ENCODE results near the gene LMAN2. TPM values are rescaled to one million over a fixed set of nuclear protein-coding genes. Genes with fewer than 3 reads are reported as not detected.
"Not testable (repeated sequence)": the region's sequence is repeated elsewhere in the genome, so short reads cannot be mapped to it uniquely, and the experiment has no call there.

Gene LMAN2
- total RNA-seq, 5 donors from 2014 or later (not counting 1 experiment from before 2014, with no cell fraction given) = 67.2 to 122 (median 106) TPM

DNA sequence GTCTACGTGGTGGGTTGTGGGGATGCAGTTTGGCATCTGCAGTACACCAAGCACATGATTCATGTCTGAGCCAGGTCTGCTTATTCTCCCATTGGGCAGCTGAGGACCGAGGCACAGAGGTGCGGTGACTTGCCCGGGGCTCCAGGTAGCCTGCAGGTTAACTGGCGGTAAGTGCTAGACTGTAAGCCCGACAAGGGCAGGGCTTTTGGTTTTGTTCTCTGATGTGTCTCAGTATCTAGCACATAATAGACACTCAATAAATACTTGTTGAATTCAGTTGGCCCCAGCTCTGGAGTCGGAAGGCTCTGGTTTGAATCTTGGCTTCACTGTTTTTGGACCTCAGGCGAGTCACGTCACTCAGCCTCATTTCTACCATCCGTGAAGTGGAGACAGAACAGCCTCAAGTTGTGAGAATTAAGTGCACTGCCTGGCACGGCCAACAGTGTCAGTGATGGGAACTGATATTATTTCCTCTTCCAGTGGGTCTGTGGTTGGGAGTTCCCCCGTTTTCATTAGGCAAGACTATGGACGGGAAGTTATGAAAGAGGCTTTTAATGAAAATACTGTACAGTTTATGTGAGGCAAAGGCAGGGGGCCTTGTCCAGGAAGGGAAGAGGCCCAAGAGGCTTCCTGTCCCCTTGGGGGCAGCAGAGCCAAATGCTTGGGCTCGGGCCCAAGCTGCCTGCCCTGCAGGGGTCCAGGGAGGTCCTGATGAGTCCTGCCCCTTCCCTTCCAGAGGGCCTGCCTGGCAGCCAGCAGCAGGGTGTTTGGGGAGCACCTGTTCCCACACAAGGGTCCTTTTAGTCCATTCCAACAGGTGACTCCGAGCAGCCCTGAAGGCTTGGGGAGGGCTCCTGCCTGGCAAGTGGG lies 44.6 kb downstream of the LMAN2 start:
- peaks cover 18 to 85% of the 10 kb centered on the region in 2 experiments for H3K4me1 ChIP-seq (ENCODE audit: control insufficient read depth in 1 of 2, extremely low read depth in 1 of 2, insufficient read depth in 2 of 2, low read length in 2 of 2)
- peak overlapping the region in 1 of 2 donors; percentile 66 for H3K27ac Mint-ChIP-seq
- no peak for ATAC-seq (replicated peaks in 1 of 4)
- CTCF ChIA-PET = no interaction called here
- no peak overlapping the region for H3K4me3 ChIP-seq (ENCODE audit: control insufficient read depth in 1 of 2, extremely low read depth in 1 of 2, low read length in 1 of 2)
- H3K9me3 ChIP-seq = no peaks in the 10 kb centered on the region
- POLR2A ChIA-PET = no interaction called here
- peaks cover 47 to 73% (median 56%) of the 10 kb centered on the region in 3 donors for H3K4me1 Mint-ChIP-seq
- H3K36me3 ChIP-seq (ENCODE audit: control insufficient read depth in 2 of 2, extremely low read depth in 1 of 2, insufficient read depth in 1 of 2, low read length in 1 of 2) = peaks cover 0 to 16% of the 10 kb centered on the region in 2 donors
- peak in 1 of 35 experiments; percentile 37 for DNase-seq
- H3K36me3 Mint-ChIP-seq = peaks cover 15% of the 10 kb centered on the region
- 83% methylated on average over 5 of the region's 15 CpGs for WGBS (ENCODE audit: insufficient coverage)
- no peak overlapping the region for H3K4me3 Mint-ChIP-seq
- peaks cover 0 to 4% of the 10 kb centered on the region in 2 donors for H3K27me3 Mint-ChIP-seq
- H3K27me3 ChIP-seq (replicated peaks in 1 of 2; ENCODE audit: control insufficient read depth in 2 of 2, extremely low read depth in 1 of 2, insufficient read depth in 2 of 2, low read length in 1 of 2) = peaks cover 0 to 14% of the 10 kb centered on the region in 2 experiments
- no peak overlapping the region for H3K27ac ChIP-seq (ENCODE audit: low read length)
- H3K9me3 Mint-ChIP-seq = no peaks in the 10 kb centered on the region

DNA sequence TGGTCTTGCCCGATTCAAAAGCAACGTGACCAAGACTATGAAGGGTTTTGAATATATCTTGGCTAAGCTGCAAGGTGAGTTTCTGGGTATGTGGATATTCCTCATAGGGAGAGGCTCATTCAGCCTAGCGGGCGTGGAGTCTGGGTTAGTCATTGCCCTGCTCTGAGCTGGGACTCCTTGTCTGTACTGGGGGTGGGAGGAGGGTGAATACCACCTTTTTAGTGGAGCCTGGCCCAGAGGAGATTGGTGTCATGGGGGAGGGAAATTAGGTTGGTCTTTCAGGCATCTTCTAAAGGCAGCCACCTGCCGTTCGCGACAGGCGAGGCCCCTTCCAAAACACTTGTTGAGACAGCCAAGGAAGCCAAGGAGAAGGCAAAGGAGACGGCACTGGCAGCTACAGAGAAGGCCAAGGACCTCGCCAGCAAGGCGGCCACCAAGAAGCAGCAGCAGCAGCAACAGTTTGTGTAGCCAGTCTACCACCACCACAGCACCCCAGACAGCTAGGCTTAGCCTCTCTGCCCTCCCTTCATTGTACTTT lies 45.3 kb downstream of the LMAN2 start:
- H3K9me3 ChIP-seq; H3K9me3 Mint-ChIP-seq; DNase-seq; POLR2A ChIA-PET; CTCF ChIA-PET; H3K27ac ChIP-seq (ENCODE audit: low read length); H3K27me3 Mint-ChIP-seq; ATAC-seq (replicated peaks in 1 of 4); H3K4me3 ChIP-seq (ENCODE audit: control insufficient read depth in 1 of 2, extremely low read depth in 1 of 2, low read length in 1 of 2): not testable (repeated sequence)
- Histone ChIP-seq H3K27me3 (replicated peaks in 1 of 2; ENCODE audit: control insufficient read depth in 2 of 2, extremely low read depth in 1 of 2, insufficient read depth in 2 of 2, low read length in 1 of 2) (peaks cover 0 to 10% of the 10 kb centered on the region in 2 experiments), H3K36me3 (ENCODE audit: control insufficient read depth in 2 of 2, extremely low read depth in 1 of 2, insufficient read depth in 1 of 2, low read length in 1 of 2) (peaks cover 0 to 16% of the 10 kb centered on the region in 2 donors), H3K4me1 (ENCODE audit: control insufficient read depth in 1 of 2, extremely low read depth in 1 of 2, insufficient read depth in 2 of 2, low read length in 2 of 2) (peaks cover 13 to 85% of the 10 kb centered on the region in 2 experiments)
- peaks cover 15% of the 10 kb centered on the region for H3K36me3 Mint-ChIP-seq
- peak overlapping the region; percentile 16 to 94 for H3K27ac Mint-ChIP-seq
- peaks cover 54 to 76% (median 59%) of the 10 kb centered on the region in 3 donors for H3K4me1 Mint-ChIP-seq
- WGBS (ENCODE audit: insufficient coverage) = 91% methylated on average over 7 of the region's 11 CpGs
- peak overlapping the region; percentile 21 to 94 (median 92) for H3K4me3 Mint-ChIP-seq

DNA sequence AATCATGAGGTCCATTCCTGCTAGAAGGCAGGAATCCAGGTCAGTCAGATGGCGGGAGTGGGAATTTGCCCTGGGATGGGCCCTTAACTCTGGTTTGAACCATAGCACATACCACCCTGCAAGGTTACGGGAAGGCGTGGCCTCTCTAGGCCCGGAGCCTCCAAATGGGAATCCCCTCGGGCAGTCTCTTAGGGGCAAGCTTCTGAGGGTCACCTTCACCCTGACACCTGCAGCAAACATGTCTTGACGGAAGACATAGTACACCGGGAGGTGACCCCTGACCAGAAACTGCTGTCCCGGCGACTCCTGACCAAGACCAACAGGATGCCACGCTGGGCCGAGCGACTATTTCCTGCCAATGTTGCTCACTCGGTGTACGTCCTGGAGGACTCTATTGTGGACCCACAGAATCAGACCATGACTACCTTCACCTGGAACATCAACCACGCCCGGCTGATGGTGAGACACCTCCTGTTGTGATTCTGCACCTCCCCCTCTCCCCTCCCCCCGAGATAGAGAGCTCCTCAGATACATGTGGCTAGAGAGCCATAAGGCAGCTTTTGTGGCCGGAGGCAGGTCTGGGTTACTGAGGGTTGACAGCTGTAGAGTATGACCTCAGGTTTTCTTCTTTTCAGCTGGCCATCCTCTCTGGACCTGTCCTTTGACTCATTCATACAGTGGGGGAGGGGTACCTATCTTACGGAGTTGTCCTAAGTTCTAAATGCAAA lies 46.9 kb downstream of the LMAN2 start:
- ChIA-PET CTCF (interaction anchor here in 1 of 2 donors (0.7 to 0.8 kb wide), 2 partner anchors 193 to 280 kb away, joined by 3 read pairs; partner anchors contain the start of gene PDLIM7), POLR2A (interaction anchor here in 1 of 2 donors (0.6 kb wide), 1 partner anchor 78 kb away, joined by 7 read pairs; no protein-coding TSS in a partner anchor)
- DNase-seq = peak in 1 of 35 experiments; percentile 45
- Mint-ChIP-seq H3K27ac (peak overlapping the region; percentile 87 to 94), H3K4me3 (peak overlapping the region; percentile 91 to 94 (median 92)), H3K27me3 (no peaks in the 10 kb centered on the region), H3K36me3 (peaks cover 15% of the 10 kb centered on the region), H3K9me3 (no peaks in the 10 kb centered on the region), H3K4me1 (peaks cover 57 to 79% (median 62%) of the 10 kb centered on the region in 3 donors)
- Histone ChIP-seq H3K9me3 (no peaks in the 10 kb centered on the region), H3K27me3 (replicated peaks in 1 of 2; ENCODE audit: control insufficient read depth in 2 of 2, extremely low read depth in 1 of 2, insufficient read depth in 2 of 2, low read length in 1 of 2) (no peaks in the 10 kb centered on the region), H3K4me3 (ENCODE audit: control insufficient read depth in 1 of 2, extremely low read depth in 1 of 2, low read length in 1 of 2) (peak overlapping the region; percentile 70 to 81), H3K4me1 (ENCODE audit: control insufficient read depth in 1 of 2, extremely low read depth in 1 of 2, insufficient read depth in 2 of 2, low read length in 2 of 2) (peaks cover 19 to 85% of the 10 kb centered on the region in 2 experiments), H3K36me3 (ENCODE audit: control insufficient read depth in 2 of 2, extremely low read depth in 1 of 2, insufficient read depth in 1 of 2, low read length in 1 of 2) (peaks cover 0 to 16% of the 10 kb centered on the region in 2 donors), H3K27ac (ENCODE audit: low read length) (peak overlapping the region; percentile 34)
- no peak for ATAC-seq (replicated peaks in 1 of 4)
- 53% methylated on average over 3 of the region's 19 CpGs for WGBS (ENCODE audit: insufficient coverage)

DNA sequence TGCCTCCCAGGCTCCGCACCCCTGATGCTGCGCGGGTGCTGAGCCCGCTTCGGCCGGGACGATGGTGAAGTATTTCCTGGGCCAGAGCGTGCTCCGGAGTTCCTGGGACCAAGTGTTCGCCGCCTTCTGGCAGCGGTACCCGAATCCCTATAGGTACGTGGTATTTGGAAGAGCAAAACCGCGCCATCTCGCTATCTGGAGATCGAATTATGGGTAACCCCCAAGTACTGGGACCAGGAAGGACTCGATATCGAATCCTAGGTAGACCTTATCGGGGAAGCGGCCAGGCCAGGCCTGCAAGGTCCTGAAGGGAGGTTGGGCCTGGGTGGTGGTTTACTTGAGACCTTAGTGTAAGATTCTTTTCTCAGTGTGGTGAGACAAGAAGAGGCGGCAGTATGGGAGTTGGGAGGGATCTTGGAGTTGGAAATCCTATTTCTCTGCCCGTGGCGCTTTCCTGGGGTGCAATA lies 47.5 kb downstream of the LMAN2 start:
- Mint-ChIP-seq H3K36me3 (peaks cover 15% of the 10 kb centered on the region), H3K9me3 (no peaks in the 10 kb centered on the region), H3K4me3 (peak overlapping the region; percentile 91 to 94 (median 92)), H3K4me1 (peaks cover 63 to 79% (median 68%) of the 10 kb centered on the region in 3 donors), H3K27me3 (no peaks in the 10 kb centered on the region), H3K27ac (peak overlapping the region; percentile 87 to 94)
- Histone ChIP-seq H3K27me3 (replicated peaks in 1 of 2; ENCODE audit: control insufficient read depth in 2 of 2, extremely low read depth in 1 of 2, insufficient read depth in 2 of 2, low read length in 1 of 2) (no peaks in the 10 kb centered on the region), H3K4me1 (ENCODE audit: control insufficient read depth in 1 of 2, extremely low read depth in 1 of 2, insufficient read depth in 2 of 2, low read length in 2 of 2) (peaks cover 19 to 84% of the 10 kb centered on the region in 2 experiments), H3K9me3 (no peaks in the 10 kb centered on the region), H3K27ac (ENCODE audit: low read length) (peak overlapping the region; percentile 34), H3K36me3 (ENCODE audit: control insufficient read depth in 2 of 2, extremely low read depth in 1 of 2, insufficient read depth in 1 of 2, low read length in 1 of 2) (peaks cover 0 to 16% of the 10 kb centered on the region in 2 donors), H3K4me3 (ENCODE audit: control insufficient read depth in 1 of 2, extremely low read depth in 1 of 2, low read length in 1 of 2) (peak overlapping the region; percentile 70 to 81)
- CTCF ChIA-PET = interaction anchor here in 1 of 2 donors (0.7 to 1.0 kb wide), 2 partner anchors 40 to 87 kb away, joined by 3 read pairs; no protein-coding TSS in a partner anchor
- POLR2A ChIA-PET = interaction anchor here in 1 of 2 donors (1.0 kb wide), 1 partner anchor 289 kb away, joined by 4 read pairs; no protein-coding TSS in a partner anchor
- DNase-seq (no peak), ATAC-seq (replicated peaks in 1 of 4) (peak in 2 of 4 experiments; percentile 2 to 10)
- WGBS (ENCODE audit: insufficient coverage) = 6% methylated on average over 21 of the region's 25 CpGs

DNA sequence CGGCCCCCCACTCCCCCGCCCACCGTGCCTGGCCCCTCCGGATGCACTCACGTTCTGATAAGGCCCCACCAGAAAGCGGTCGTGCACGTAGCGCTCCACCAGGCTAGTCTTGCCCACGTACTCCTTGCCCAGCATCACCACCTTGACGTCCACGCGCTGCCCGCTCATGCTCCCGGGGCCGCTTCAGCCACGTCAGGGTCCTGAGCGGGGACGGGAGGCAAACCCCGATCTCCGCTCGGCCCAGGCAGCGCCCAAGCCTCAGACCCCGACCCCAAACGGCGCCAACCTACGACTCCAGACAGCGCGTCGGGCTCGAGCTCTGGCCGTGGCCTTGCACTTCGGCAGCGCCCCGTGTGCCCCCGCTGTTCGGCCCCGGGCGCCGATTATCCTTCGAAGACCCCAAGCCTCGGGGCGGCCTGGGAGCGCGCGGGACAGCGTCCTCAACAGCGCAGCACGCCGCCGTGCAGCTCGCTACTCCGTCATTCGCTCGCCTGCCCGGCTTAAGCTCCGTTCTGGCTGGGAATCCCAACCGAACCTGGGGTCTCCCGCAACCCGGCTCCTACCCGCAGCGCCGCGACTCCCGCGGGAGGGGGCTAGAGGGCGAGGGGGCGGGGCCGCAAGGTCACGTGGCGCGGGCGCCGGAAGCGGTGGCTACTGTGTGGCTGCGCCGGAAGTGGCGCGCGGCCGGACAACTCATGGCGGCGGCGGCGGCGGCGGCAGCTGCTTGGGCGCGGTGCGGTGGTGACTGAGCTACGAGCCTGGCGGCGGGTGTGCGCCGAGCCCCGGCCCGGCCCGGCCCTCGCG lies 48.1 kb downstream of the LMAN2 start, which contains the start of the genes PRELID1 and RAB24:
TSS of gene PRELID1 (plus strand) at position 679 of the 804 bp plus-strand sequence. CDS start 187 bp downstream, outside the sequence.
TSS of gene RAB24 (minus strand) at position 599 of the 804 bp plus-strand sequence. CDS start at position 168, 431 bp downstream.
- Mint-ChIP-seq H3K36me3 (peaks cover 15% of the 10 kb centered on the region), H3K27ac (peak within 1 kb of the TSS; percentile 87 to 94), H3K4me3 (peak within 1 kb of the TSS; percentile 91 to 94 (median 92)), H3K9me3 (no peaks in the 10 kb centered on the region), H3K4me1 (peaks cover 69 to 80% (median 71%) of the 10 kb centered on the region in 3 donors), H3K27me3 (no peaks in the 10 kb centered on the region)
- peak; percentile 75 to 76 (median 76) for ATAC-seq (replicated peaks in 1 of 4)
- peak within 1 kb of the TSS; percentile 52 for H3K27ac ChIP-seq (ENCODE audit: low read length)
- POLR2A ChIA-PET = interaction anchor here in 1 of 2 donors (1.0 kb wide), 1 partner anchor 290 kb away, joined by 4 read pairs; no protein-coding TSS in a partner anchor
- H3K4me1 ChIP-seq (ENCODE audit: control insufficient read depth in 1 of 2, extremely low read depth in 1 of 2, insufficient read depth in 2 of 2, low read length in 2 of 2) = peaks cover 19 to 78% of the 10 kb centered on the region in 2 experiments
- H3K4me3 ChIP-seq (ENCODE audit: control insufficient read depth in 1 of 2, extremely low read depth in 1 of 2, low read length in 1 of 2) = peak within 1 kb of the TSS; percentile 81 to 83
- CTCF ChIA-PET = interaction anchor here (0.5 to 1.0 kb wide), 3 partner anchors 40 to 153 kb away, joined by 3 to 4 read pairs (median 3); no protein-coding TSS in a partner anchor
- peak; percentile 66 to 93 (median 83) for DNase-seq
- WGBS (ENCODE audit: insufficient coverage) = under 1% methylated on average over 97 of the region's 100 CpGs
- no peaks in the 10 kb centered on the region for H3K9me3 ChIP-seq
- H3K36me3 ChIP-seq (ENCODE audit: control insufficient read depth in 2 of 2, extremely low read depth in 1 of 2, insufficient read depth in 1 of 2, low read length in 1 of 2) = peaks cover 0 to 18% of the 10 kb centered on the region in 2 donors
- H3K27me3 ChIP-seq (replicated peaks in 1 of 2; ENCODE audit: control insufficient read depth in 2 of 2, extremely low read depth in 1 of 2, insufficient read depth in 2 of 2, low read length in 1 of 2) = no peaks in the 10 kb centered on the region

Measured in T-cell (primary cell).